GM23248 (cell line): ENCODE measurements around the gene BCL6.

Experiments used
- EZH2 ChIP-seq: fragments of 200-600 bp; sonication (generic); IDR thresholded peaks from 2 replicates; pipeline ENCODE4 v1.6.1; 2018; ENCODE audit warnings: antibody characterized with exemption, mild to moderate bottlenecking; ENCODE audit not compliant: insufficient read depth, poor library complexity, severe bottlenecking
- EZH2phosphoT487 ChIP-seq: fragments of 200-600 bp; sonication (generic); IDR thresholded peaks from 2 replicates; pipeline ENCODE4 v1.6.1; 2018; ENCODE audit warnings: antibody characterized with exemption, moderate library complexity, mild to moderate bottlenecking, low read depth; ENCODE audit not compliant: insufficient read depth

DNA sequence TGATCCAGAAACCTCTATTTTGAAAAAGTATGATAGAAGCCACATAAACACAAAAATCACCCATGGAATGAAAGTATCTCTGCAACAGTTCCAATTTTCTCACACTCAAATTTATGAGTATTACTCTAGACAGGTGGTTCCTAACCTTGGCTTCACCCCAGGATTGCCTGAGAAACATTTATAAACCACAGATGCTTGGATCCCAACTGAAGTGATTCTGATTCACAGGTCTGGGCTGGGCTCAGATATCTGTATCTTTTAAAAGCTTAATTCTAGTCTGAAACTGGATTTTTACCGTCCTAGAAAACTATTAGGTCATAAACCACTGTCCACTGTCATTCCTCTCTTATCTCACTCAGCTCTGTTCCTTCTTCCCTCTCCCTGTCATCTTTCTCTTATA lies 67.7 kb downstream of the BCL6 start:
- TF ChIP-seq EZH2 (no peak), EZH2phosphoT487 (no peak)
